Ammon's horn (tissue), 1 donor: ENCODE results near the gene MUC20.

Experiments used
- DNase-seq: peaks from one replicate; pipeline ENCODE4 v3.0.0-alpha.2; 2016; ENCODE audit warnings: low spot score

Gene MUC20

DNA sequence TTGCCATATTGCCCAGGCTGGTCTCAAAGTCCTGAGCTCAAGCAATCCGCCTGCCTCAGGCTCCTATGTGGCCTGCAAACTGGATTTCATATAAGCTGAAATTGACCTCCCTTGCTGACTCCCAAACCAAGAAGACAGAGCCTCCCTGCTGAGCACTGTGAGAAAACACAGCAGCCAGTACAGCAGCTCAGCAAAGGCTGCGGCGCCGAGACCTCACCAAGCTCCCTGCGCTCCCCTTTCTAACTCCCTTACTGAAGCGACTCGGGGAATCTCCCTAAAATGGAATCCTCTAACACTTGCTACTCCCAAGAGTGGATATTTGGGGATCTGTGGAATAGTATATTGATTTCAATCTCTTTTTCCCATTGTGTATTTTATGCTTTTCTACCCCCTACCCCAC, 34.6 kb downstream of the MUC20 start:
- no peak for DNase-seq

DNA sequence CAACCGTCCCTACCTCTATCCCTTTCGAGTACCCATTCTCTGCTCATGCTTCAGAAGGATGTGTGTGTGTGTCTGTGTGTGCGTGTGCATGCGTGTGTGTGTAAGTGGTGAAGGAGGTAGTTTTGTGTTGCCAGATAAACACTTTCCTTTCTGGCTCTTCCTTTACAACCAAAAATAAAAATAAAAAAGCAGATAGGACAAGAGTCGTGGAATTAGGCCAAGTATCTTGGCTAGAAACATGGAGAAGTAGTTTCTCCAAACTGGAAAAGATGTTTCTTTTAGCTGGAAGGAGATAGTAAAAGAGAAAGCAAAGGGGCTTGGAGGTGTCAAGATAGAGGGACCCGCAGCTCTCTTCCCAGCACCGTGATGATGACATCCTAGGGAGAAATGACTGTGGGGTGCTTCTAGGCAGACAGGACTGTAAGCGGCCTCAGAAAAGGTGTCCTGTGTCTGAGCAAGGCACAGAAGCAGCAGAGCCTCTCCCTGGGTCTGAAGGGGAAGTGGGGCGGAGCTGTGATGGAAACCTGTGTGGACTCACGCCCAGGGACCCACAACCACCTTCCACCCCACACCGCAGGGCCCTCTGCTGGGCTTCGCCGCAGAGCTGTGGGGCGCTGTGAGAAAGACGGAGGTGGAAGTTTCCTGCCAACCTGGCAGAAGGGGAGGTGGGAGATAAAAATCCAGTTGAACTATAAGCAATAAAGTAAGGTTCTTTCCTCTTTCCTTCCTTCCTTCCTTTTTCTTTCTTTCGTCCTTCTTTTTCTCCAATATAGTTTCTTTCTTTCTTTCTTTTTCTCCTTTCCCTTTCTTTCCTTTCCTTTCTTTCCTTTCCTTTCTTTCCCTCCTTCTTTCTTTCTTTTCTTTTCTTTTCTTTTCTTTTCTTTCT, 35.3 kb downstream of the MUC20 start:
- DNase-seq = no peak

DNA sequence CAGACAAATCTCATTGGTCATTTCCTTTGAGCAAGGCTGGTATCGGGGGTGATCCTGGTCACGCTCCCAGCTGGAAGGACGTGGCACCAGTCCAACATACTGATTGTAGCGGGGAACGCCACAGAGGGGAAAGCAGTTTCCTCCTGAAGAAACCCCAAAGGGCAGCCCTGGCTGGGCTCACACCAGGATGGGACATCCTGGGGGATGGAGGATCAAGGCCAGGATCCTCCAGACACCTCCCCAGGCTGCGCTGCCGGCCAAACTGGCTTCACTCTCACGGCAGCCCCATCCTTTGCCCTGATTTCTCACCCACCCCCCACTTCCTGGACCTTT, 36.6 kb downstream of the MUC20 start:
- no peak for DNase-seq

DNA sequence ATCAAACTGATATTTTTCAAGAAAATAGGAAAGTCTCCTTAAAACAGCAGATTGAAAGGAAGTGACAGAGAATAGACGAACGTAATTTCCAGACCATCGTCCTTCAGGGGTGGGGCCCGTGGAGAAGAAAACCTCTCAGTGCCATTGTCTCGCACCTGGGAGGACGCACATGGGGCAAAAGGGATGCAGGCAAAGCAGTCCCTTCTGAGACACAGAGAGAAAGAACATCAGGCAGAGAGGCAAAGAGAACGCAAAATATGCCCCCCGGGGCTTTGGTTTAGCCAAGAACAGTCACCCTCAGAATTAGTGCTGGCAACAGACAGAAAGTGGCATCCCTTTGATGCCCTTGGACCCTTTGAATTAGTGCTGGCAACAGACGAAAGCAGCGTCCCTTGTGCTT, 37.0 kb downstream of the MUC20 start:
- no peak for DNase-seq

DNA sequence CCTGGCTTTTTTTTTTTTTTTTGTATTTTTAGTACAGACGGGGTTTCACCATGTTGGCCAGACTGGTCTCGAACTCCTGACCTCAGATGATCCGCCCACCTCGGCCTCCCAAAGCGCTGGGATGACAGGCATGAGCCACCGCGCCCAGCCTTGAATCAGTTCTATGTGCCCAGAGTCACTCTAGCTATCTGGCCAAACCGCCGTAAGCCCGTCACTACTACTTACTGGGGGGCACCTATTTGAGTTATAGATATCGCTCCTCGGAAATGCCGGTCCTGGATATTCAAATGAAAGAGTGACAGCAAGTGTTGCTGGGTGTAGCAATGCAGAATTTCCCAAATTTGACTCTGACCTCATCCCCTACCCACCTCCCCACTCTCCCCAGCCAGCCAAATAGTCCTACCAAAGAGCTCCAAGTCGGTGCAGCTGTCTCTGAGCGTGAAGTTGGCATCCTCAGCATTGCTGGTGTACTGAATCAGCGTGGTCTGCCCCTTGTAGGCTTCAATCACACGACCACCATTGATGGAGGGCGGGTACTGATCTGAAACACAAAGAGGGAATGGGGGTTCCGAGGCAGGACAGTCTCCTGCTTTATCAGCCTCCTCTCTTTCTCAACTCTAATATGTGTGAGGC, 38.1 kb downstream of the MUC20 start:
- no peak for DNase-seq

DNA sequence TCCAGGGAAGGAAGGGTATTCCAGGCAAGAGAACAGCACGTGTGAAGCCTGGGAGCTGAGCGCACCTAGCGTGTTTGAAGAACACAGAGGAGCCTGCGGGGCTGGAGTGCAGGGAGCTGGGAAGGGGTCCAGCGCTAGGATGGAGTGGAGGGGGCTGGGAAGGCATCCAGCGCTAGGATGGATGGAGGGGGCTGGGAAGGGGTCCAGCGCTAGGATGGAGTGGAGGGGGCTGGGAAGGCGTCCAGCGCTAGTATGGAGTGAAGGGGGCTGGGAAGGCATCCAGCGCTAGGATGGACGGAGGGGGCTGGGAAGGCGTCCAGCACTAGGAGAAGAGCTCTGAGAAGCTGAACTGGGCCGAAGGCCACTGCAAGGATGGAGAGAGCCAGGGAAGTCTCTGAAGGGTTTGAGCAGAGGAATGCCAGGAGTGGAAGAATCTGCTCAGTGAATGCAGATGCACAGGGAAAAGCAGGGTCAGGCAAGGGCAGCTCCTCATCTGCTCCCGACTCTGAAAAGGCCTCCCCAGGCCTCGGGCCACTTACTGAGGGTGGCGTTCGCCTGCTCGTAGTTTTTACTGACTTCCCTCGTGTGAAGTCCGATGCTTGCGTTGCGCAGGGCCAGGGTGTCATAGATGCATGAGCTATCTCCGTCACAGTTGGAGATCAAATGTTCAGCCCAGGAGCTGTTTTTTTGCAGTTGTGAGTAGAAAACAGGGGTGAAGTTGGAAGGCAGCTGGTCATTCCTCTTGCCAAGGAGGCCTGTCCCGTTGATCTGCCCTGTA, 39.8 kb downstream of the MUC20 start:
- peak; percentile 63 for DNase-seq

DNA sequence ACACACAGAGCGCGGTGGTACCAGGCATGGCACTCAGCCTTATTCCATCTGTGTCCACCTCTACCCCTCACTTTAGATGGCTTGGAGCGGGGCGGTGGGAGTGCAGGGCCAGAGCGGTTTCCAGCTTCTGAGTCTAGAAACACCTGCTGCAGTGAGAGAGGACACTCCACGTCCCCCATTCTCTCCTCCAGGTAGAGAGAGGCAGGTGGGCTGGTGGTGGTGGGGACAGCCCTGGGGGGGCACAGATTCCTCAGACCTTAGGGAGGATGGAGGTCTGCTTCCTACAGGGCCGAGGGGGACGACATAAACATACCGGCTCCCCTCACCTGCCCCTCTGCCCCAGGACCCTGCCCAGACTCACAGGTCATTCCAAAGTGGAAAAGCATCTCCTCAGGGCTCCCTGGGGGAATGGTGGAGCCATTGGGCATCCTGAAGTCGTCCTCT, 40.4 kb downstream of the MUC20 start:
- no peak for DNase-seq

DNA sequence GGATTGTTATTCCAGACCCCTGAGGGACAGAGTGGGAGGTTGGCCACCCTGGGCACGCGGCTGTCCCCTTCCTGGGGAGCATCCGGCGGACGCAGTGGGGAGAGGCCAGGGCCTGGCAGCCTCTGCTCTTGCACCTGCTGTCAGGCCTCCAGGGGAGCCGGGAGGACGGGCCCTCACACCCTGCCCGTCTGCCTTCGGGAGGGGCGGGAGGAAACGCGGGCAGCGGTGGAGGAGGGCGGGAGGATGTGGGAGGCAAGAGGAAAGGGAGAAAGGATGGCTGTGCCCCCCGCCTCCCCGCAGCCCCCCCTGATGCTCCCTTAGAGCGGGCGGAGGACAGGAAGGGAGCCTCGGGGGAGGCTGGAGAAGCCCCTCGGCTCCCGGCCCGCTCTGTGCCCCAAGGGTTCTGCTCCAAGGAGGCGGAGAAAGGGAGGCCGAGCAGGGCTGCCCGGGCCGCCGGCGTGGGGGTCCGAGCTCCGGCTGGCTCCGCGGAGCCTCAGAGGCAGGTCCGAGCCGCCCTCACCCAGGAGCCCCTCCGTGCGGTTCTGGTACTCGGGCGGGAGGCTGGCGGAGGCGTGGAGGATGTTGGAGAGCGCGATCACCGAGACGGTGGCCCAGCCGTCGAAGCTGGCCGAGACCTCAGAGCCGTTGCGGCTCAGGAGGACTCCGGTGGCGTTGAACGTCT, 40.9 kb downstream of the MUC20 start:
- no peak for DNase-seq

DNA sequence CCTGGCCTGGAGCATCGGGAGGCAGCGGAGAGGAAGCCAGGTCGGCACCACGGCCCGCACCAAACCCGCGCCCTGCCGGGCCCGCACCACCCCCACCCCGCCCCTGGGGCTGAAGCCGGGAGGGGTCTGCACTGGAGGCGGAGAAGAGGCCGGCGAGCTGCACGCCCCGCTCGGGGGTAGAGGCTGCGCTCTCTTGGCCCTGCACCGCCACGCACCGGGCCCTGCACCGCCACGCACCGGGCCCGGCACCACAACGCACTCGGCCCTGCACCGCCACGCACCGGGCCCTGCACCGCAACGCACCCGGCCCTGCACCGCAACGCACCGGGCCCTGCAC, 41.4 kb downstream of the MUC20 start:
- DNase-seq = no peak

DNA sequence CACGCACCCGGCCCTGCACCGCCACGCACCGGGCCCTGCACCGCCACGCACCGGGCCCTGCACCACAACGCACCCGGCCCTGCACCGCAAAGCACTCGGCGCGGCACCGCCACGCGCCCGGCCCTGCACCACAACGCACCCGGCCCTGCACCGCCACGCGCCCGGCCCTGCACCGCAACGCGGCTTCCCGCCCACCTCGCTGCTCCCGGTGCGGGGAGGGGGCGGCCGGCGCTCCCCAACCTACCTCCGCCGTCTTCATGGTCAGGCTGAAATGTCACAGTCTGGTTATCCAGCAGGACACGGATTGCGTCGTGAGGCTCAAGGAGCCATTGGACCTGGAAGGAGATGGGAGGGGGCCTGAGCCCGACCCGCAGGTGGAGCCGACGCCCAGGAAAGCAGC, 41.8 kb downstream of the MUC20 start:
- DNase-seq = no peak

DNA sequence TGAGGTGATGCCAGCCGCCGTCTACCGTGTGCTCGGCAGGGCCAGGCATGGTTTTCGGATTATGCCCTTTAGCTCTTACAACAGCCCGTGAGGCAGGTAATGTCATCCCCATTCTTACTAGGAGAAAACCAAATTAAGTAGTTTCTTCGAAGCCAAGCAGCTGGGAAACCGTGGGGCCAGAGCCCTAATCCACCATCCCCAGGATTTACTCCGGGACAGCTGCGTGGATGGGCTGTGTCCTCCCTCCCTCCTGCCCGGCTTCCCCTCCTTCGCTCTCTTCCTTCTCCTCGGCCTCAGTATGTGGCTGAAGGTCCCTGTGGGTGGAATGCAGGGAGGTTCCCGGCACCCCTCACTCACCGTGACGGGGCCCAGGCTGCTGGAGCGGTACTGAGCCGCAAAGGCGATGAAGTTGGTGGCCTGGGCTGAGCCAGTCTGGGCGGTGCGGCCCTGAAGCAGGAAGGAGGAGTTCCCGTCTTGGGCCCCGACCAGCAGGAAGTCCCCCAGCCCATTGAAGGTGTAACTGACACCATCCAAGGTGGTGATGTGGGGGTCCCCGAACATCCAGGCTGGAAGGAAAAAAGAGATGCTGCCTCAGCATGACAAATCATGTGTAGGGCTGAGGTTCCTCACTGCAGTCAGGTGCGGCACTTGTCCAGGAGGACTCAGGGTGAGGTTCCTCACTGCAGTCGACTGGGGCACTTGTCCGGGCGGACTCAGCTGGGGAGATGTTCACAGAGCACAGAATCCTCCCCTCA, 42.5 kb downstream of the MUC20 start:
- no peak for DNase-seq

DNA sequence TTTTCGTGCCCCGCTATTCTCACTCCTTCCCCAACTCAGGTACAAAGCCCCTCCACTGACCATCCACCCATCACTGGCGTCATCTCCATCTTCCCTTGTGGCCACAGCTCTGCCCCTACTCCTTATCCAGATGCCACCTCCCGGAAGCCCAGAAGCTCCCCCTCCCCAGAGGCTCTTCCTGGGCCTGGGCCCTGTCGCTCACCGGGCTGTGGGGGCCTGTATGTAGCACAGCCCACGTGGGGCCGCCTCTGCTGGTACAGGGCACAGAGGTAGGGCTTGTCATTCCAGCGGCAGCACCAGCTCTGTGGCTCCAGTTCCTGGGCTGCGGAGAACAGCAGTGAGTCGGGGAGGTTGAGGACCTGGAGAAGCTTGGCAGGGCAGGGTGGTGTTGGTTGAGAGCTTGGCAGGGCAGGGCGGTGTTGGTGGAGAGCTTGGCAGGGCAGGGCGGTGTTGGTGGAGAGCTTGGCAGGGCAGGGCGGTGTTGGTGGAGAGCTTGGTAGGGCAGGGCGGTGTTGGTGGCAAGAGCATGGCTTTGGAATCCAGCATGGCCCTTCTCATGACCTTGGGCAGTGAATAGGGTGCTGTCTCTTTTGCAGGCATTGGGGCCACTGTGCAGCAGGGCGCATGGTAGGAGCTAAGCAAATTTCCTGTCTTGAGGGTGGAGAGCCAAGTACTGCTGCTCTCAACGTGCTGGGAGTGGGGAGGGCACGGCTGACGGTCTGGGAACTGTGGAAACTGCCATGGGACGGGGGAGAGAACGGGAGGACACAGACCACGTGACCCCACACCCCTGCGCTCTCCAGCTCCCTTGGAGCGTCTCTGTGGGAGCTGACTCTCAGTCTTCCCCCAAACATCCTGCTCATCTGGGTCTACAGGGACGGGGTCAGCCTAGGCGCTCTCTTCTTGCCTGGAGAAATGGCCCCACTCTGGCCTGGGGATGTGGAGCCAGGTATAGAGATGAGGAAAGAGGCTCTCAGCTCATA, 43.4 kb downstream of the MUC20 start:
- DNase-seq = no peak

DNA sequence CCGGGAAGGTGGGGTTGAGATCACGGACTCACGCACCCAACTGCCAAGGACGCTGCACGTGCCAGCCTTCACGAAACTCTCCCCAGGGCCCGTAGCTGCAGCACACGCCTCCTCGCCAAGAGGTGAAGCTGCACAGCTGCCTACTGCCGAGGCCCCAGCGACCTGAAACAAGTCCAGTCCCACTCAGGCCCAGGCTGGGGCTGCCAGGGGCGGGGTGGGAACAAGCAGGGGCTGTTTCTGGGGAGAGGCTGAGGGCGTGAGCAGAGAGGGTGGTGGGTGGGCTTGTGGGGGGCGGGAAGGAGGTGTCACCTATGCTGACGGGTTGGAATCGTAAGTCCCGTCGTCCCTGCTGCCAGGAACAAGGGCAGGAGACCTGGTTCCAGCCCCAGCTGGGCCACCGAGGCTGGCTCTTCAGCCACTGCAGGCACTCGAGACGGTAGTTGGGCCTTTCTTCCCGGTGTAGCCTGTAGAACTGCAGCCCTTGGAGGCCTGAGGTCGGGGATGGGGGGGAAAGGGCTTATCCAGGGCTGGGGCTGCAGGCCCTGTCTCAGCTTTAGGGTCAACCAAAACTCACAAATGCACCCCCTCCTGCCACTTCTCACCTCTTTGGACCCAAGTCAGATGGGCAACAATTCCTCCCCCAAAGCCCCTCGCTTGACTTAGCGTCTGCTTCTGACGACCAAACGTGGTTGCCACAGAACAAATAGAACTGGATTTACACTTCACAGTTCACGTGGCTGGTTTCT, 44.4 kb downstream of the MUC20 start:
- no peak for DNase-seq

DNA sequence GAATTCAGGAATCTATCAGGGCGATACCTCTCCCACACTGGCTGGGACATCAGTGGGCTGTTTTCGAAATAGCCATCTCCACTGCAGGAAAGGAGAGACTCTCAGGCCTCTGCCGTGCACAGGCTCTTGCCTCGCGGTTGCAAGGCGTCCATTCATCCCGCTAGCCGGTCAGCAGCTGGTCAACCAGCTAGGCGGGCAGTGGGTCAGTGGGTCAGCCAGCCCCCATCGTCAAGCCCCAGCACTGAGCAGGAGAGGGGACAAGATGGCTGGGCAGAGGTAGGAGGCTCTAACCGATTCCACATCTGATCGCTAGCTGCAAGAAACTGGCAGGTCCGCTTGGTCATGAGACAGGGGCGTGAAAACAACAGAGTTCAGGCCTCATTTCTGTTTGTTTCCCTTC, 45.9 kb downstream of the MUC20 start:
- DNase-seq = no peak

DNA sequence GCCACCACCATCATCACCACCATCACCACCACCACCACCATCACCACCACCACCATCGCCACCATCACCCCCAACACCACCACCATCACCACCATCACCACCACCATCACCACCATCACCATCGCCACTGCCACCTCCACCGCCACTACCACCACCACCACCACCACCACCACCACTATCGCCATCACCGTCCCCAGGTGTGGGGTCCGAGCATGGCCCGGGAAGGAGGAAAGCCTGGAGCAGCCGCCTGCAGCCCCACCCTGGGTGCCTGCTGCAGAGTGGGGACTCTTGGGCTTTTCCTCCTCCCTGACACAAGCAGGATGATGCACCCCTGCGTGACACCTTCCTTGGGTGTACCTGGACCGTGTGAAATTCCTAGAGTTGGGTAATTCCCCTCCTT, 47.0 kb downstream of the MUC20 start:
- no peak for DNase-seq

DNA sequence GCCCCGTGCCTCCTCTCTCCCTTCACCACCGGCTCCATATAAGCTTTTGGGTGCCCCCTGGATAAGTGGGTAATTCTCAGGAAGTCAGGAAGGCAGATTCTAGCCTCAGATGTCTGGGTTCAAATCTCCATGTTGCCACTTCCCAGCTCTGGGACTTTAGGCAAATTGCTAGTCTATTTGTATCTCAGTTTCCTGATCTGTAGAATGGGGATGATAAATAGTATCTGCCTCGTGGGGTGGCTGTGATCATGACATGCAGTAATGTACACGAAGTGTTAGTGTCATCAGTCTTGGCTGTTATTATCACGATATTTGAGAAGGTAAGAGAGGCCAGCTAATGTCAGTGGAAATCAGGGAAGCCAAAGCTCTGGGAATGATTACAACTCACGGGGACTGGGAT, 47.6 kb downstream of the MUC20 start:
- no peak for DNase-seq

DNA sequence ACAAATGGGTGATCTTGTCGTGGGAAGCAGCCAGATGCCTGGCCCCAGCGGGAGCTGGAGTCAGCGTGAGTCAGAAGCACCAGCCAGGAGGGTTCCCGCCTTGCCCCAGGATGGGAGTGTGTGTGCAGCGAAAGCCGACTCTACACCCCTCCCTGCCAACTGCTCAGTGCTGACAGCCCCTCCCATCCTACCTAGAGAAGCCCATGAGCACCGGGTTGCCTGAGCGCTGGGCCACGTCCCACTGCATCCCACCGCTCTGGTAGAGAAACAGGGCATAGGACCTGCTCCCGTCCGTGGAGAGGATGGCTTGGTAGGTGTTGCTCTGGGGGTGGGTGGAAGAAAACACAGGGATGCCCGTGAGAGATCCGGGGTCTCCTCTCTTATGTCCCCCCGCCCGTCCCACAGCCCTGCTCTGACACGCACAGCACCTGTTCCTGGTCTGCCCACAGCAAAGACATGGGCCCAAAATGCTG, 48.1 kb downstream of the MUC20 start:
- no peak for DNase-seq

DNA sequence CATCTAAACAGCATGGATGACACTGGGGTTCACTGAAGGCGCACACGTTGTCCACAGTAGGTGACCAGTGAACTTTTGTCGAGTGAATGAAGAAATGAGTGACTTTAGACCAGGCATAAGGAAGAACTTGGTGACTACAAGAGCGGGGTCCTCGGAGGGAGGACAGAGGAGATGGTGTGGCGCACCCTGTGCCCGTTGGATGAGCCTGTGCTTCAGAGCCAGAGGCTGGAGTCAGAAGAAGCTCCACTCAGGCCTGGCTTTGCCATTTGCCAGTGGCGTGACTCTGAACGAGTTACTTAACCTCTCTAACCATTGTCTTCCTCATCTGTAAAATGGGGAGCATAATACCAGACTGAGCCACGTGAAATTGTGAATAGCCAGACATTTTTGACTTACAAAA, 48.8 kb downstream of the MUC20 start:
- no peak for DNase-seq

DNA sequence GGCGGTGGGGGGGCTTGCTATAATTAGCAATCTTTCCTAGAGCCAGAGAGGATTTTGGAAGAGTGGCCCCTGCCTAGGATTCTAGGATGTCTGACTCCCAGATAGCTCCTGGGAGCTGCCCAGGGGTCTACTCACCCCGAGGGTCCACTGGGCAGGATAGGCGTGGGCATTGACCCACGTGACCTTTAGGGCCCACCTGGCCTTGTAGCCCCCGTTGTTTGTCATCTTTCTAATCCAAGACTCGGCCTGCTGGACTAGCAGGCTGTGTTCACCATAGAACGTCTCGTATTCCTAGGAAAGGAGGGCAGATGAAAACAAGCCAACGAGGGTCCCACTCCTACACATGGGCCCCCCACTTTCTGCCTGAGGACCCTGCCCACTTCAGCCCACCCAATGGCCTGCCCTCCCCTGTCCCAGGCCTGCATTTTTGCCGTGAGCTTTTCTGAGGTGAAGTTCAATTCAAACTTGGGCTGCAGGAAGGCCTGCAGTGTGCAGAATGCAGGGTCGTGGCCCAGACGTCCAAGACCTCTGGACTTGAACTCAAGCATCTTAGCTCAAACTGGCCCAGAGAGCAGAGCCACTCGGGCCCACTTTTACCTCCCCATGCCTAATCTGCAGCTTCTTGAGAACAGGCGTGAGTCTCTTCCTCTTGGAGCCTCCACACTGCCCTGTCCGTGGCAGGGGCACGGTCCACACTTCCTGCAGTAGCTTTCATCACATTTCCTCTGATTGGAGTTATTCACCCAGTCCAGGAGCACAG, 49.5 kb downstream of the MUC20 start:
- no peak for DNase-seq
